Stomach (tissue), 9 donors: ENCODE data around the gene KANSL1. TPM values are rescaled to one million over a fixed set of nuclear protein-coding genes. Genes with fewer than 3 reads are reported as not detected.

Experiments used
- DNase-seq, 2 donors: peaks; one replicate each; pipeline versions ENCODE4 v3.0.0 to v3.0.0-alpha.2; 2013 to 2019
- H3K27ac ChIP-seq, 5 donors: fragments of 200-600 bp in 4 of 5; sonication (generic) in 4 of 5; one replicate each; pipeline ENCODE4 v1.5.1; 2013 to 2019; ENCODE audit warnings: mild to moderate bottlenecking in 1 of 5, moderate library complexity in 1 of 5
- H3K27me3 ChIP-seq, 3 donors: fragments of 200-600 bp; sonication (generic); one replicate each; pipeline ENCODE4 v1.5.1; 2017 to 2019; ENCODE audit warnings: mixed run types in 1 of 3
- H3K36me3 ChIP-seq, 4 donors: fragments of 200-600 bp; sonication (generic); 1 replicate in 3 of 4; 2 replicates in 1 of 4; pipeline ENCODE4 v1.5.1; 2016 to 2019
- H3K4me1 ChIP-seq, 4 donors: fragments of 200-600 bp; sonication (generic); one replicate each; pipeline ENCODE4 v1.5.1; 2016 to 2019
- H3K4me3 ChIP-seq, 4 donors: fragments of 200-600 bp; sonication (generic) in 3 of 4; one replicate each; pipeline ENCODE4 v1.5.1; 2016 to 2019; ENCODE audit warnings: mild to moderate bottlenecking in 1 of 4
- H3K9me3 ChIP-seq, 4 donors: fragments of 200-600 bp; sonication (generic); one replicate each; pipeline ENCODE4 v1.5.1; 2016 to 2019
- EP300 ChIP-seq: sonication (generic); formaldehyde crosslinking; IDR thresholded peaks from one replicate; pipeline ENCODE4 v1.6.1; 2017; ENCODE audit warnings: antibody characterized with exemption
- POLR2A ChIP-seq, 4 donors: fragments of 450-650 bp; IDR thresholded peaks; one replicate each; pipeline ENCODE4 v1.6.1; 2016; ENCODE audit warnings: antibody characterized with exemption in 4 of 4, control low read depth in 2 of 4, mild to moderate bottlenecking in 1 of 4, moderate library complexity in 1 of 4
- POLR2AphosphoS5 ChIP-seq, 3 donors: sonication (generic); formaldehyde crosslinking; IDR thresholded peaks; one replicate each; pipeline ENCODE4 v1.6.1; 2016; ENCODE audit warnings: antibody characterized with exemption in 3 of 3
- WGBS, 5 donors: extraction: QIAGEN DNeasy Blood & Tissue Kit in 3 of 5; methylation state at CpG; one replicate each; pipeline versions ENCODE4 v1.1.5 to v1.1.7; 2013 to 2018; 5-methylcytosine and 5-hydroxymethylcytosine counted together
- intact Hi-C: fragments of 100-400 bp; cut with DNase I; formaldehyde crosslinking; loops from one replicate; pipeline ENCODE4 v1.15.1; 2023; ENCODE audit warnings: low total_unique reads
- polyA plus RNA-seq, 3 donors: library from polyadenylated mRNA; stranded (reverse); fragments of 200-250 nt; gene quantifications; one replicate each; pipeline ENCODE4 v1.2.3, GENCODE V29; 2013
- total RNA-seq, 5 donors: library from RNA; depleted of rRNA; stranded (reverse); fragments of >200 nt; gene quantifications; one replicate each; pipeline versions ENCODE4 v1.1.0 to v1.2.3, GENCODE V29; 2014 to 2016
- TF ChIP-seq, protein P1 (sequence below), 7 experiments: fragments of 450-650 bp in 4 of 7; fragments of 200-600 bp in 3 of 7; sonication (generic) in 3 of 7; IDR thresholded peaks; one replicate each; pipeline ENCODE4 v1.5.1; 2016 to 2019; ENCODE audit warnings: antibody characterized with exemption in 7 of 7, control low read depth in 2 of 7, mild to moderate bottlenecking in 1 of 7
- donor health status: healthy with polysubstance abuse.
- donor health status: Bipolar disorder and iron deficiency.
- donor health status: healthy.

KANSL1 gene
- total and polyA plus RNA-seq, 8 donors: 9.2 to 288 (median 127) TPM

DNA sequence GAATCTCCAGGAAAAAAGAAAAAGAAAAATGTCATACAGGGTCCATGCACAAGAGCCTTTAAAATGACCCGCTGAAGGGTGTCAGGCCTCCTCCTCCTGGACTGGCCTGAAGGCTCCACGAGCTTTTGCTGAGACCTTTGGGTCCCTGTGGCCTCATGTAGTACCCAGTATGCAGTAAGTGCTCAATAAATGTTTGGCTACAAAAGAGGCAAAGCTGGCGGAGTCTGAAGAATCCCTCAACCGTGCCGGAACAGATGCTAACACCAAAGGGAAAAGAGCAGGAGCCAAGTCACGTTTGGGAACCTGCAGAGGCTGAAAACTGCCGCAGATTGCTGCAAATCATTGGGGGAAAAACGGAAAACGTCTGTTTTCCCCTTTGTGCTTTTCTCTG, 193.3 kb downstream of the KANSL1 start:
- WGBS, 5 donors: 77 to 87% (median 82%) methylated on average over 9 of the region's 9 CpGs
- Histone ChIP-seq H3K4me3 (no peak overlapping the region), H3K4me1 (peaks cover 7 to 24% (median 19%) of the 10 kb centered on the region in 4 donors), H3K9me3 (no peaks in the 10 kb centered on the region), H3K36me3 (no peaks in the 10 kb centered on the region), H3K27me3 (no peaks in the 10 kb centered on the region), H3K27ac (no peak overlapping the region)
- DNase-seq: no peak
- TF ChIP-seq, protein P1, sequence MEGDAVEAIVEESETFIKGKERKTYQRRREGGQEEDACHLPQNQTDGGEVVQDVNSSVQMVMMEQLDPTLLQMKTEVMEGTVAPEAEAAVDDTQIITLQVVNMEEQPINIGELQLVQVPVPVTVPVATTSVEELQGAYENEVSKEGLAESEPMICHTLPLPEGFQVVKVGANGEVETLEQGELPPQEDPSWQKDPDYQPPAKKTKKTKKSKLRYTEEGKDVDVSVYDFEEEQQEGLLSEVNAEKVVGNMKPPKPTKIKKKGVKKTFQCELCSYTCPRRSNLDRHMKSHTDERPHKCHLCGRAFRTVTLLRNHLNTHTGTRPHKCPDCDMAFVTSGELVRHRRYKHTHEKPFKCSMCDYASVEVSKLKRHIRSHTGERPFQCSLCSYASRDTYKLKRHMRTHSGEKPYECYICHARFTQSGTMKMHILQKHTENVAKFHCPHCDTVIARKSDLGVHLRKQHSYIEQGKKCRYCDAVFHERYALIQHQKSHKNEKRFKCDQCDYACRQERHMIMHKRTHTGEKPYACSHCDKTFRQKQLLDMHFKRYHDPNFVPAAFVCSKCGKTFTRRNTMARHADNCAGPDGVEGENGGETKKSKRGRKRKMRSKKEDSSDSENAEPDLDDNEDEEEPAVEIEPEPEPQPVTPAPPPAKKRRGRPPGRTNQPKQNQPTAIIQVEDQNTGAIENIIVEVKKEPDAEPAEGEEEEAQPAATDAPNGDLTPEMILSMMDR (IDR thresholded peaks at IDR 0.05): no peak
- TF ChIP-seq POLR2AphosphoS5 (IDR thresholded peaks at IDR 0.05) (no peak), EP300 (no peak), POLR2A (IDR thresholded peaks at IDR 0.05) (no peak)
- intact Hi-C loops: no loop called here

DNA sequence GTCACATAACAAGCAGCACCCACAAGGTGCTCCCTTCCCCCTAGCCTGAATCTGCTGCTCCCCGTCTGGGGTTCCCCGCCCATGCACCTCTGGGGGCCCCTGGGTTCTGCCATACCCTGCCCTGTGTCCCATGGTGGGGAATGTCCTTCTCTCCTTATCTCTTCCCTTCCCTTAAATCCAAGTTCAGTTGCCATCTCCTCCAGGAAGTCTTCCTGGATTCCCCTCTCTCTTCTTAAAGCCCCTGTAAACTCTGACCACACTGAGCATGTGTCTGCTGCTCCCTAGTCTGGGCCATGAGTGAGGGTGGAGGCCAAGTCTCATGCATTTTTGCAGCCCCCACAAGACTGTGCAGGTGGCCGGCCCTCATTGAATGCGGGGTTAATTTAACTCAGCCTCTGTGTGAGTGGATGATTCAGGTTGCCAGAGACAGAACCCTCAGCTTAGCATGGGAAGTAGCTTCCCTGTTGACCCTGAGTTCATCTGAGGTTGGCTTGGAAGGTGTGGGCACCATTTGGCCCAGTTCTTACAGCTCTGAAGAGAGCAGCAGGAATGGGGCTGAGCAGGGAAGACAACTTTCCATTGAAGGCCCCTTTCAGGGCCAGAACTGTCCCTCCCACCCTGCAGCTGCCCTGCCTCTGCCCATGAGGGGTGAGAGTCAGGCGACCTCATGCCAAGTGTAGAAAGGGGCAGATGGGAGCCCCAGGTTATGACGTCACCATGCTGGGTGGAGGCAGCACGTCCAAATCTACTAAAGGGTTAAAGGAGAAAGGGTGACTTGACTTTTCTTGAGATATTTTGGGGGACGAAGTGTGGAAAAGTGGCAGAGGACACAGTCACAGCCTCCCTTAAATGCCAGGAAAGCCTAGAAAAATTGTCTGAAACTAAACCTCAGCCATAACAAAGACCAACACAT, 194.0 kb downstream of the KANSL1 start, which contains the start of gene STH:
STH (plus strand) TSS at position 264 of the 913 bp plus-strand sequence; CDS start at position 294, 30 bp downstream.
- 79 to 87% (median 85%) methylated on average over 8 of the region's 8 CpGs for WGBS, 5 donors
- H3K27ac ChIP-seq: no peak within 1 kb of the TSS
- TF ChIP-seq POLR2A (IDR thresholded peaks at IDR 0.05) (no peak), POLR2AphosphoS5 (IDR thresholded peaks at IDR 0.05) (no peak), EP300 (no peak)
- TF ChIP-seq, protein P1 (IDR thresholded peaks at IDR 0.05): no peak
- no peaks in the 10 kb centered on the region for H3K36me3 ChIP-seq
- no peak within 1 kb of the TSS for H3K4me3 ChIP-seq
- DNase-seq: no peak
- no peaks in the 10 kb centered on the region for H3K27me3 ChIP-seq
- intact Hi-C loops: no loop called here
- no peaks in the 10 kb centered on the region for H3K9me3 ChIP-seq
- peaks cover 7 to 18% (median 16%) of the 10 kb centered on the region in 4 donors for H3K4me1 ChIP-seq

DNA sequence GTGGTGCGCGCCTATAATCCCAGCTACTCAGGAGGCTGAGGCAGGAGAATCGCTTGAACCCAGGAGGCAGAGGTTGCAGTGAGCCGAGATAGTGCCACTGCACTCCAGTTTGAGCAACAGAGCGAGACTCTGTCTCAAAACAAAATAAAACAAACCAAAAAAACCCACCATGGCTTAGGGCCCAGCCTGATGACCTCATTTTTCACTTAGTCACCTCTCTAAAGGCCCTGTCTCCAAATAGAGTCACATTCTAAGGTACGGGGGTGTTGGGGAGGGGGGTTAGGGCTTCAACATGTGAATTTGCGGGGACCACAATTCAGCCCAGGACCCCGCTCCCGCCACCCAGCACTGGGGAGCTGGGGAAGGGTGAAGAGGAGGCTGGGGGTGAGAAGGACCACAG, 195.6 kb downstream of the KANSL1 start:
- TF ChIP-seq, protein P1 (IDR thresholded peaks at IDR 0.05): no peak
- no peak for TF ChIP-seq EP300
- TF ChIP-seq POLR2AphosphoS5 (IDR thresholded peaks at IDR 0.05): no peak
- no peak for TF ChIP-seq POLR2A (IDR thresholded peaks at IDR 0.05)
- no peak overlapping the region for H3K27ac ChIP-seq
- no peaks in the 10 kb centered on the region for H3K27me3 ChIP-seq
- 81 to 91% (median 87%) methylated on average over 9 of the region's 9 CpGs for WGBS, 5 donors
- no peaks in the 10 kb centered on the region for H3K36me3 ChIP-seq
- DNase-seq: no peak
- H3K9me3 ChIP-seq: no peaks in the 10 kb centered on the region
- H3K4me1 ChIP-seq: peaks cover 0 to 2% (median under 1%) of the 10 kb centered on the region in 4 donors
- H3K4me3 ChIP-seq: no peak overlapping the region
- intact Hi-C loops: no loop called here

DNA sequence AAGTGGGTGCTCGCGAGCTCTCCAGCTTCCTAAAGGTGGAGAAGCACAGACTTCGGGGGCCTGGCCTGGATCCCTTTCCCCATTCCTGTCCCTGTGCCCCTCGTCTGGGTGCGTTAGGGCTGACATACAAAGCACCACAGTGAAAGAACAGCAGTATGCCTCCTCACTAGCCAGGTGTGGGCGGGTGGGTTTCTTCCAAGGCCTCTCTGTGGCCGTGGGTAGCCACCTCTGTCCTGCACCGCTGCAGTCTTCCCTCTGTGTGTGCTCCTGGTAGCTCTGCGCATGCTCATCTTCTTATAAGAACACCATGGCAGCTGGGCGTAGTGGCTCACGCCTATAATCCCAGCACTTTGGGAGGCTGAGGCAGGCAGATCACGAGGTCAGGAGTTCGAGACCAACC, 196.1 kb downstream of the KANSL1 start:
- H3K27me3 ChIP-seq: no peaks in the 10 kb centered on the region
- DNase-seq: no peak
- TF ChIP-seq POLR2A (IDR thresholded peaks at IDR 0.05): no peak
- TF ChIP-seq POLR2AphosphoS5 (IDR thresholded peaks at IDR 0.05): no peak
- TF ChIP-seq, protein P1 (IDR thresholded peaks at IDR 0.05): no peak
- no peak for TF ChIP-seq EP300
- WGBS, 5 donors: 80 to 88% (median 86%) methylated on average over 13 of the region's 13 CpGs
- intact Hi-C loops: no loop called here
- no peak overlapping the region for H3K27ac ChIP-seq
- H3K4me1 ChIP-seq: no peaks in the 10 kb centered on the region
- H3K36me3 ChIP-seq: no peaks in the 10 kb centered on the region
- H3K4me3 ChIP-seq: no peak overlapping the region
- H3K9me3 ChIP-seq: no peaks in the 10 kb centered on the region
